HG03139 (cell line): Measurements from ENCODE around the gene STON2.
"Not testable (repeated sequence)": the region's sequence is repeated elsewhere in the genome, so short reads cannot be mapped to it uniquely, and the experiment has no call there.

ENCODE experiments used
- ATAC-seq: cut with Tn5 transposase; IDR thresholded peaks from one replicate; pipeline ENCODE4 v1.9.1; 2021; ENCODE audit not compliant: unreplicated experiment

The STON2 gene

GRCh38 chr14:81269979-81270375, 130.1 kb downstream of the STON2 start:
- ATAC-seq: no peak

- peak; percentile 76 for ATAC-seq
Measured at GRCh38 chr14:81269100-81269978, 130.8 kb downstream of the STON2 start.

GRCh38 chr14:81268016-81268416, 132.1 kb downstream of the STON2 start:
- no peak for ATAC-seq

- ATAC-seq: no peak
Measured at GRCh38 chr14:81265636-81266169, 134.4 kb downstream of the STON2 start.

GRCh38 chr14:81264671-81265070, 135.5 kb downstream of the STON2 start:
- no peak for ATAC-seq

- ATAC-seq: no peak
Measured at GRCh38 chr14:81263777-81264410, 136.2 kb downstream of the STON2 start.

GRCh38 chr14:81261176-81261575, 138.9 kb downstream of the STON2 start:
- no peak for ATAC-seq

GRCh38 chr14:81260732-81261131, 139.4 kb downstream of the STON2 start:
- no peak for ATAC-seq

GRCh38 chr14:81256289-81256960, 143.7 kb downstream of the STON2 start:
- ATAC-seq: no peak

- no peak for ATAC-seq
Measured at GRCh38 chr14:81252278-81252677, 147.8 kb downstream of the STON2 start.

- ATAC-seq: no peak
Measured at GRCh38 chr14:81247271-81247766, 152.8 kb downstream of the STON2 start.

- no peak for ATAC-seq
Measured at GRCh38 chr14:81246461-81247270, 153.5 kb downstream of the STON2 start.

- no peak for ATAC-seq
Measured at GRCh38 chr14:81245771-81246170, 154.4 kb downstream of the STON2 start.

- ATAC-seq: not testable (repeated sequence)
Measured at GRCh38 chr14:81244431-81244830, 155.7 kb downstream of the STON2 start.

- ATAC-seq: no peak
Measured at GRCh38 chr14:81243499-81243898, 156.6 kb downstream of the STON2 start.

- ATAC-seq: not testable (repeated sequence)
Measured at GRCh38 chr14:81236849-81237248, 163.3 kb downstream of the STON2 start.

GRCh38 chr14:81236138-81236537, 164.0 kb downstream of the STON2 start:
- ATAC-seq: no peak

- no peak for ATAC-seq
Measured at GRCh38 chr14:81235096-81235495, 165.0 kb downstream of the STON2 start.

- no peak for ATAC-seq
Measured at GRCh38 chr14:81234278-81234677, 165.8 kb downstream of the STON2 start.

GRCh38 chr14:81233615-81234014, 166.5 kb downstream of the STON2 start:
- no peak for ATAC-seq
